Measurements from ENCODE around the gene SLC29A3. TPM values are rescaled to one million over a fixed set of nuclear protein-coding genes. Genes with fewer than 3 reads are reported as not detected.

The SLC29A3 gene
- total RNA-seq, 2 experiments from 2014 or later: 1.2 to 1.5 TPM

DNA sequence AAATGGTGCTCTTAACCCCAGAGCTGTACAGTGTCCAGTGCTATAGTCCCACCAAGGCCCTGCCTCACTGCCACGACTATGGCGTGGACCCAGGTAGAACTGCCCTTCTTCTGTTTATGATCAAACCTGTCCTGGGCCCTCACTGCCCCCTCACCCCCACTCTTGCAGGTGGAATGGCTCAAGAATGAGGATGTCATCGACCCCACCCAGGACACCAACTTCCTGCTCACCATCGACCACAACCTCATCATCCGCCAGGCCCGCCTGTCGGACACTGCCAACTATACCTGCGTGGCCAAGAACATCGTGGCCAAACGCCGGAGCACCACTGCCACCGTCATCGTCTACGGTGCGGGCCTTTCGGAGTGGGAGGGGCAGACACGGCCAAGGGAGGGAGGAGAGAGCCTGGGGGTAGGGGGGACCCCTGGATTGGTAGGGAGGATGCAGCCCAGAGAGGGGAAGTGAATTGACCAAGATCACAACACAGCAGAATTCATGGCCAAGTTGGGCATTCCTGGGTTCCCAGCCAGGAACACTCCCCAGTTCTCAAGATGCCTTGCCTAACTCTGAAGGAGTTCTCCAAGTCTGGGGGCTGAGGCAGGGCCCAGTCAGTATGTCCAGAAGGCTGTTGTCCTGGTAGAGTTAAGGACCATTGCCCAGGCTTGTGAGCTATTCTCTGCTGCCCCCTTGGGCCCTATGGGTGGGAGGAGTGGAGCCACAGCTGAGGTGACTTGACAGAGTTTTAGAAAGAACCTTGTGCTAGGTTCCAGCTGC, 32.4 kb upstream of the SLC29A3 start:
- Mint-ChIP-seq H3K4me1 (ENCODE audit: low read depth) (no peaks in the 10 kb centered on the region), H3K9me3 (no peaks in the 10 kb centered on the region), H3K27me3 (ENCODE audit: low read depth) (no peaks in the 10 kb centered on the region), H3K27ac (no peak overlapping the region), H3K36me3 (ENCODE audit: low read depth) (no peaks in the 10 kb centered on the region), H3K4me3 (no peak overlapping the region)
- CTCF ChIA-PET: interaction anchor here (2.2 to 2.9 kb wide), 2 partner anchors 8 to 363 kb away, joined by 7 to 19 read pairs; no protein-coding TSS in a partner anchor
- intact Hi-C loops (cut with micrococcal nuclease): loop anchor here (5.0 kb wide), 1 partner anchor 729 kb away; no protein-coding TSS in a partner anchor
- DNase-seq: no peak

GRCh38 chr10:71287456-71287855, 31.6 kb upstream of the SLC29A3 start:
- Mint-ChIP-seq H3K36me3 (ENCODE audit: low read depth) (no peaks in the 10 kb centered on the region), H3K4me3 (no peak overlapping the region), H3K4me1 (ENCODE audit: low read depth) (no peaks in the 10 kb centered on the region), H3K27ac (no peak overlapping the region), H3K9me3 (no peaks in the 10 kb centered on the region), H3K27me3 (ENCODE audit: low read depth) (no peaks in the 10 kb centered on the region)
- CTCF ChIA-PET: no interaction called here
- no peak for DNase-seq
- intact Hi-C loops (cut with micrococcal nuclease): loop anchor here (5.0 kb wide), 1 partner anchor 730 kb away; no protein-coding TSS in a partner anchor

DNA sequence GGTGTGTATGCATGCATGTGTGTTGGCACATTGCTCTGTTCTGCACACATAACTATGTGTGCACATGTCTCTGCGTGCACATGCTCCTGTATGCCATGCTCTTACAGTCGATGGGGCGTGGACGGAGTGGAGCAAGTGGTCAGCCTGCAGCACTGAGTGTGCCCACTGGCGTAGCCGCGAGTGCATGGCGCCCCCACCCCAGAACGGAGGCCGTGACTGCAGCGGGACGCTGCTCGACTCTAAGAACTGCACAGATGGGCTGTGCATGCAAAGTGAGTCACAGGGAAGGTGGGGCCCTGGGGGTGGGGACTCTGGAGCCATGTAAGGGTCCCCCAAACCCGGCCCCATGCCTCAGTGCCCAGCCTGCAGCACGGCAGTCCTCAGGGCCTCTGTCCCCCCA, 30.6 kb upstream of the SLC29A3 start:
- Mint-ChIP-seq H3K4me3 (no peak overlapping the region), H3K27ac (no peak overlapping the region), H3K36me3 (ENCODE audit: low read depth) (no peaks in the 10 kb centered on the region), H3K9me3 (no peaks in the 10 kb centered on the region), H3K27me3 (ENCODE audit: low read depth) (no peaks in the 10 kb centered on the region), H3K4me1 (ENCODE audit: low read depth) (no peaks in the 10 kb centered on the region)
- DNase-seq: no peak
- intact Hi-C loops (cut with micrococcal nuclease): loop anchor here (5.0 kb wide), 1 partner anchor 731 kb away; no protein-coding TSS in a partner anchor
- CTCF ChIA-PET: no interaction called here

- CTCF ChIA-PET: no interaction called here
- intact Hi-C loops (cut with micrococcal nuclease): loop anchor here (5.0 kb wide), 1 partner anchor 732 kb away; no protein-coding TSS in a partner anchor
- no peak for DNase-seq
- no peaks in the 10 kb centered on the region for H3K9me3 Mint-ChIP-seq
- H3K27ac Mint-ChIP-seq: no peak overlapping the region
- no peak overlapping the region for H3K4me3 Mint-ChIP-seq
- H3K4me1 Mint-ChIP-seq (ENCODE audit: low read depth): no peaks in the 10 kb centered on the region
- no peaks in the 10 kb centered on the region for H3K27me3 Mint-ChIP-seq (ENCODE audit: low read depth)
- no peaks in the 10 kb centered on the region for H3K36me3 Mint-ChIP-seq (ENCODE audit: low read depth)
Observed at GRCh38 chr10:71289421-71290130, 29.5 kb upstream of the SLC29A3 start.

DNA sequence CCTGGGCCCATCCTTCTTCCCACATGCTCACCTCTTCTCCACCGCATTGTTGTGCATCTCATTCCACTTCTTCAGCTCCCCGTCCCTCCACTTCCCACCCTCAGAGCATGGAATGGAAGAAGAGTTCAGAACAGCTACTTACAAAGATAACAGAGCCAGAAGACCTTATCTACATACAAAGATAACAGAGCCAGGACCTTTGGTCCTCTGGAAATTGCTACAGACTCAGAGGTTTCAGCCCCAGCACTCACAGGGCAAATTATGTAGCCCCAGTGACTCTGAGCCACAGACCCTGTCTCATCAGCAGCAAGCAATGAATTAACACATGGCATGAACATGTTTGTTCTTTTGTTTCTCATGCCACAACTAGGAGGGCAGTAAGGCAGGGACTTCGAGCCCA, 28.7 kb upstream of the SLC29A3 start:
- no peaks in the 10 kb centered on the region for H3K4me1 Mint-ChIP-seq (ENCODE audit: low read depth)
- intact Hi-C loops (cut with micrococcal nuclease): no loop called here
- no peak overlapping the region for H3K4me3 Mint-ChIP-seq
- H3K9me3 Mint-ChIP-seq: no peaks in the 10 kb centered on the region
- no peak for DNase-seq
- H3K27me3 Mint-ChIP-seq (ENCODE audit: low read depth): no peaks in the 10 kb centered on the region
- no peak overlapping the region for H3K27ac Mint-ChIP-seq
- H3K36me3 Mint-ChIP-seq (ENCODE audit: low read depth): no peaks in the 10 kb centered on the region
- CTCF ChIA-PET: no interaction called here

GRCh38 chr10:71290806-71291527, 28.1 kb upstream of the SLC29A3 start:
- H3K27me3 Mint-ChIP-seq (ENCODE audit: low read depth): no peaks in the 10 kb centered on the region
- CTCF ChIA-PET: no interaction called here
- no peaks in the 10 kb centered on the region for H3K36me3 Mint-ChIP-seq (ENCODE audit: low read depth)
- H3K9me3 Mint-ChIP-seq: no peaks in the 10 kb centered on the region
- H3K4me3 Mint-ChIP-seq: no peak overlapping the region
- intact Hi-C loops (cut with micrococcal nuclease): no loop called here
- no peak for DNase-seq
- no peak overlapping the region for H3K27ac Mint-ChIP-seq
- H3K4me1 Mint-ChIP-seq (ENCODE audit: low read depth): no peaks in the 10 kb centered on the region

- no peak overlapping the region for H3K27ac Mint-ChIP-seq
- no peaks in the 10 kb centered on the region for H3K9me3 Mint-ChIP-seq
- intact Hi-C loops (cut with micrococcal nuclease): no loop called here
- H3K27me3 Mint-ChIP-seq (ENCODE audit: low read depth): no peaks in the 10 kb centered on the region
- DNase-seq: no peak
- no peak overlapping the region for H3K4me3 Mint-ChIP-seq
- H3K36me3 Mint-ChIP-seq (ENCODE audit: low read depth): no peaks in the 10 kb centered on the region
- CTCF ChIA-PET: interaction anchor here (1.3 kb wide), 1 partner anchor 21 kb away, joined by 4 read pairs; no protein-coding TSS in a partner anchor
- H3K4me1 Mint-ChIP-seq (ENCODE audit: low read depth): no peaks in the 10 kb centered on the region
Observed at GRCh38 chr10:71291528-71291900, 27.5 kb upstream of the SLC29A3 start.

GRCh38 chr10:71292624-71293445, 26.2 kb upstream of the SLC29A3 start:
- no peaks in the 10 kb centered on the region for H3K27me3 Mint-ChIP-seq (ENCODE audit: low read depth)

DNA sequence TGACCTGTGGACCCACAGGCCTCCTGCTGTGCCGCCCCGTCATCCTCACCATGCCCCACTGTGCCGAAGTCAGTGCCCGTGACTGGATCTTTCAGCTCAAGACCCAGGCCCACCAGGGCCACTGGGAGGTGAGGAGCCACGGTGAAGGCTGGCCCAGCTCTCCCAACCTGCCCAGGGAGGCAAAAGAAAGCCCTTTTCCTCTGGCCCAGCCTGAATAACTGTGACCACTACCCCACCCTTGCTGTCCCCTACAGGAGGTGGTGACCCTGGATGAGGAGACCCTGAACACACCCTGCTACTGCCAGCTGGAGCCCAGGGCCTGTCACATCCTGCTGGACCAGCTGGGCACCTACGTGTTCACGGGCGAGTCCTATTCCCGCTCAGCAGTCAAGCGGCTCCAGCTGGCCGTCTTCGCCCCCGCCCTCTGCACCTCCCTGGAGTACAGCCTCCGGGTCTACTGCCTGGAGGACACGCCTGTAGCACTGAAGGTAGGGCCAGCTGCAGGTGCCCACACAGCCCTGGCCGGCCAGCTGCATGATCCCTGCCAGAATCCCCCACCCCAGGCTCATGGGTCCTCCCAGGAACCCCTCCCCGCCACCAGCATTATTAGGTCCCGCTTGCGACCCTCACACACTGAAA, 25.5 kb upstream of the SLC29A3 start:
- Mint-ChIP-seq H3K9me3 (no peaks in the 10 kb centered on the region), H3K27ac (no peak overlapping the region), H3K27me3 (ENCODE audit: low read depth) (no peaks in the 10 kb centered on the region), H3K36me3 (ENCODE audit: low read depth) (no peaks in the 10 kb centered on the region), H3K4me3 (no peak overlapping the region), H3K4me1 (ENCODE audit: low read depth) (no peaks in the 10 kb centered on the region)
- CTCF ChIA-PET: interaction anchor here (0.6 to 1.5 kb wide), 2 partner anchors 8 kb away, joined by 3 to 7 read pairs; no protein-coding TSS in a partner anchor
- intact Hi-C loops (cut with micrococcal nuclease): no loop called here
- no peak for DNase-seq

More at GRCh38 chr10:71292624-71293445, 26.2 kb upstream of the SLC29A3 start:
- intact Hi-C loops (cut with micrococcal nuclease): no loop called here
- H3K9me3 Mint-ChIP-seq: no peaks in the 10 kb centered on the region
- no peaks in the 10 kb centered on the region for H3K4me1 Mint-ChIP-seq (ENCODE audit: low read depth)
- DNase-seq: no peak
- H3K4me3 Mint-ChIP-seq: no peak overlapping the region
- no peak overlapping the region for H3K27ac Mint-ChIP-seq
- no peaks in the 10 kb centered on the region for H3K36me3 Mint-ChIP-seq (ENCODE audit: low read depth)
- CTCF ChIA-PET: interaction anchor here (0.6 to 1.3 kb wide), 3 partner anchors 7 to 316 kb away, joined by 3 to 4 read pairs (median 3); no protein-coding TSS in a partner anchor

GRCh38 chr10:71294091-71294561, 24.9 kb upstream of the SLC29A3 start:
- H3K27me3 Mint-ChIP-seq (ENCODE audit: low read depth): no peaks in the 10 kb centered on the region
- intact Hi-C loops (cut with micrococcal nuclease): no loop called here
- no peaks in the 10 kb centered on the region for H3K36me3 Mint-ChIP-seq (ENCODE audit: low read depth)
- no peaks in the 10 kb centered on the region for H3K9me3 Mint-ChIP-seq
- DNase-seq: no peak
- no peaks in the 10 kb centered on the region for H3K4me1 Mint-ChIP-seq (ENCODE audit: low read depth)
- H3K4me3 Mint-ChIP-seq: no peak overlapping the region
- CTCF ChIA-PET: interaction anchor here (0.9 to 1.5 kb wide), 2 partner anchors 9 kb away, joined by 3 to 7 read pairs; no protein-coding TSS in a partner anchor
- no peak overlapping the region for H3K27ac Mint-ChIP-seq

GRCh38 chr10:71294856-71295255, 24.2 kb upstream of the SLC29A3 start:
- intact Hi-C loops (cut with micrococcal nuclease): no loop called here
- Mint-ChIP-seq H3K9me3 (no peaks in the 10 kb centered on the region), H3K27me3 (ENCODE audit: low read depth) (no peaks in the 10 kb centered on the region), H3K4me3 (no peak overlapping the region), H3K36me3 (ENCODE audit: low read depth) (no peaks in the 10 kb centered on the region), H3K27ac (no peak overlapping the region), H3K4me1 (ENCODE audit: low read depth) (peaks cover under 1% of the 10 kb centered on the region)
- no peak for DNase-seq
- CTCF ChIA-PET: interaction anchor here (0.5 to 1.5 kb wide), 3 partner anchors 9 to 517 kb away, joined by 3 to 7 read pairs (median 3); no protein-coding TSS in a partner anchor

Measured in activated naive CD4-positive, alpha-beta T cell treated with anti-CD3 and anti-CD28 coated beads for 36 hours (primary cell).